ENCODE data around the gene AJAP1.

The AJAP1 gene

GRCh38 chr1:4650981-4651380 is 3.4 kb upstream of the AJAP1 start:
- no peak for TF ChIP-seq ZNF202 (tag by site-specific recombination; IDR thresholded peaks at IDR 0.05; ENCODE audit: borderline replicate concordance)
- TF ChIP-seq ZNF174 (tag by site-specific recombination; IDR thresholded peaks at IDR 0.05): no peak
- TF ChIP-seq ZBTB11 (tag by site-specific recombination; conservative IDR thresholded peaks at IDR 0.05; ENCODE audit: low read depth): no peak
- TF ChIP-seq KLF1 (tag by site-specific recombination; IDR thresholded peaks at IDR 0.05): no peak
- no peak for TF ChIP-seq ZNF561 (tag by site-specific recombination; IDR thresholded peaks at IDR 0.05; ENCODE audit: borderline replicate concordance)
- TF ChIP-seq ZNF10 (tag by site-specific recombination; IDR thresholded peaks at IDR 0.05): no peak
- TF ChIP-seq ZNF837 (tag by site-specific recombination; IDR thresholded peaks at IDR 0.05): no peak
- TF ChIP-seq TCF7L2 (IDR thresholded peaks at IDR 0.05; ENCODE audit: borderline replicate concordance, low read depth, low read length): no peak
- no peak for TF ChIP-seq ZNF335 (tag by site-specific recombination; conservative IDR thresholded peaks at IDR 0.05)
- no peak for TF ChIP-seq KLF16 (tag by site-specific recombination; IDR thresholded peaks at IDR 0.05)
- no peak for TF ChIP-seq ZNF311 (tag by site-specific recombination; IDR thresholded peaks at IDR 0.05; ENCODE audit: borderline replicate concordance)
- Histone ChIP-seq H3K4me3 (ENCODE audit: low read depth, low read length) (no peak overlapping the region), H3K9me3 (ENCODE audit: control insufficient read depth, insufficient read depth, low read depth, low read length) (no peaks in the 10 kb centered on the region), H3K27ac (ENCODE audit: extremely low read depth, low read depth, low read length) (no peak overlapping the region), H3K36me3 (ENCODE audit: control insufficient read depth in 2 of 2, insufficient read depth in 1 of 2, low read length in 2 of 2) (no peaks in the 10 kb centered on the region), H3K4me1 (ENCODE audit: control insufficient read depth, insufficient read depth, low read length) (no peaks in the 10 kb centered on the region)
- ChIA-PET CTCF (interaction anchor here (0.7 to 1.2 kb wide), 2 partner anchors 67 to 1310 kb away, joined by 3 to 4 read pairs; no protein-coding TSS in a partner anchor), POLR2A (no interaction called here)

GRCh38 chr1:4652631-4653327 is 1.6 kb upstream of the AJAP1 start:
- H3K36me3 ChIP-seq (ENCODE audit: control insufficient read depth in 2 of 2, insufficient read depth in 1 of 2, low read length in 2 of 2): no peaks in the 10 kb centered on the region
- H3K27ac ChIP-seq (ENCODE audit: extremely low read depth, low read depth, low read length): no peak overlapping the region
- no peaks in the 10 kb centered on the region for H3K9me3 ChIP-seq (ENCODE audit: control insufficient read depth, insufficient read depth, low read depth, low read length)
- ChIA-PET POLR2A (no interaction called here), CTCF (interaction anchor here (0.7 kb wide), 1 partner anchor 18 kb away, joined by 3 read pairs; no protein-coding TSS in a partner anchor)
- no peak overlapping the region for H3K4me3 ChIP-seq (ENCODE audit: low read depth, low read length)
- peak; percentile 11; the same call in 1 of the 2 replicates for TF ChIP-seq ZNF654 (tag by site-specific recombination; IDR thresholded peaks at IDR 0.05; ENCODE audit: low read depth)
- peak; percentile 66 for TF ChIP-seq YY1 (tag by site-specific recombination; IDR thresholded peaks at IDR 0.05)
- no peak for TF ChIP-seq ZNF707 (tag by site-specific recombination; IDR thresholded peaks at IDR 0.05)
- no peaks in the 10 kb centered on the region for H3K4me1 ChIP-seq (ENCODE audit: control insufficient read depth, insufficient read depth, low read length)

GRCh38 chr1:4653328-4653660 is 1.1 kb upstream of the AJAP1 start:
- Histone ChIP-seq H3K27ac (ENCODE audit: extremely low read depth, low read depth, low read length) (no peak overlapping the region), H3K4me3 (ENCODE audit: low read depth, low read length) (no peak overlapping the region), H3K36me3 (ENCODE audit: control insufficient read depth in 2 of 2, insufficient read depth in 1 of 2, low read length in 2 of 2) (no peaks in the 10 kb centered on the region), H3K9me3 (ENCODE audit: control insufficient read depth, insufficient read depth, low read depth, low read length) (no peaks in the 10 kb centered on the region), H3K4me1 (ENCODE audit: control insufficient read depth, insufficient read depth, low read length) (no peaks in the 10 kb centered on the region)
- ChIA-PET POLR2A (no interaction called here), CTCF (interaction anchor here (0.7 kb wide), 1 partner anchor 18 kb away, joined by 3 read pairs; no protein-coding TSS in a partner anchor)
- no peak for TF ChIP-seq ZNF146 (tag by site-specific recombination; IDR thresholded peaks at IDR 0.05)
- TF ChIP-seq ZNF76 (tag by site-specific recombination; IDR thresholded peaks at IDR 0.05; ENCODE audit: borderline replicate concordance, low read depth): no peak
- TF ChIP-seq ZNF26 (tag by site-specific recombination; IDR thresholded peaks at IDR 0.05): no peak
- TF ChIP-seq GLI2 (tag by site-specific recombination; IDR thresholded peaks at IDR 0.05; ENCODE audit: borderline replicate concordance, low read depth): no peak
- no peak for TF ChIP-seq KLF9 (tag by site-specific recombination; IDR thresholded peaks at IDR 0.05; ENCODE audit: low read depth)
- TF ChIP-seq ZNF660 (tag by site-specific recombination; IDR thresholded peaks at IDR 0.05): no peak
- no peak for TF ChIP-seq GLIS2 (tag by site-specific recombination; IDR thresholded peaks at IDR 0.05)
- no peak for TF ChIP-seq ZNF341 (tag by site-specific recombination; IDR thresholded peaks at IDR 0.05; ENCODE audit: low read depth)
- no peak for TF ChIP-seq ZNF280C (tag by site-specific recombination; IDR thresholded peaks at IDR 0.05)
- TF ChIP-seq ZNF292 (tag by site-specific recombination; IDR thresholded peaks at IDR 0.05; ENCODE audit: borderline replicate concordance, low read depth): no peak
- no peak for TF ChIP-seq ZNF366 (tag by site-specific recombination; conservative IDR thresholded peaks at IDR 0.05)
- TF ChIP-seq FEZF1 (tag by site-specific recombination; IDR thresholded peaks at IDR 0.05): no peak
